GM20000 (cell line): Measurements from ENCODE around the gene CASKIN2.

Experiments
- DNase-seq: peaks from one replicate; pipeline ENCODE4 v3.0.0; 2012; ENCODE audit warnings: low spot score
- TF ChIP-seq, protein P1 (sequence below): IDR thresholded peaks from 2 replicates; pipeline ENCODE4 v1.5.1; 2012; ENCODE audit warnings: mild to moderate bottlenecking, control low read depth; ENCODE audit errors: extremely low read depth, missing control alignments

CASKIN2 gene

DNA sequence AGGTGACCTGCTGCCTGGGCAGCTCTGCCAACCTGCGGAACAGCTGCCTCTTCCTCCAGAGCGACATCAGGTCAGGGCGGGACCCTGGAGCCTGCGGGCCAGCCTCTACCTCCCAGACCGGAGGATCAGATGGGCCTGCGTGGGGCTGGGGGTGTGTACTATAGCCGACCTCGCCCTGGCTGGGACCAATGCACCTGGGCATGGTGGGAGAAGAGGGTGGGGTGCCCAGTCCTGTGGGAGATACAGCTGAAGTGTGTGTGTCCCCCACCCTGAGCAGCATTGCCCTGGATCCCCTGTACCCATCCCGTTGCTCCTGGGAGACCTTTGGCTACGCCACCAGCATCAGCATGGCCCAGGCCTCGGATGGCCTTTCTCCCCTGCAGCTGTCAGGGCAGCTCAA, 19.3 kb downstream of the CASKIN2 start:
- DNase-seq: no peak
- TF ChIP-seq, protein P1, sequence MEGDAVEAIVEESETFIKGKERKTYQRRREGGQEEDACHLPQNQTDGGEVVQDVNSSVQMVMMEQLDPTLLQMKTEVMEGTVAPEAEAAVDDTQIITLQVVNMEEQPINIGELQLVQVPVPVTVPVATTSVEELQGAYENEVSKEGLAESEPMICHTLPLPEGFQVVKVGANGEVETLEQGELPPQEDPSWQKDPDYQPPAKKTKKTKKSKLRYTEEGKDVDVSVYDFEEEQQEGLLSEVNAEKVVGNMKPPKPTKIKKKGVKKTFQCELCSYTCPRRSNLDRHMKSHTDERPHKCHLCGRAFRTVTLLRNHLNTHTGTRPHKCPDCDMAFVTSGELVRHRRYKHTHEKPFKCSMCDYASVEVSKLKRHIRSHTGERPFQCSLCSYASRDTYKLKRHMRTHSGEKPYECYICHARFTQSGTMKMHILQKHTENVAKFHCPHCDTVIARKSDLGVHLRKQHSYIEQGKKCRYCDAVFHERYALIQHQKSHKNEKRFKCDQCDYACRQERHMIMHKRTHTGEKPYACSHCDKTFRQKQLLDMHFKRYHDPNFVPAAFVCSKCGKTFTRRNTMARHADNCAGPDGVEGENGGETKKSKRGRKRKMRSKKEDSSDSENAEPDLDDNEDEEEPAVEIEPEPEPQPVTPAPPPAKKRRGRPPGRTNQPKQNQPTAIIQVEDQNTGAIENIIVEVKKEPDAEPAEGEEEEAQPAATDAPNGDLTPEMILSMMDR: no peak

DNA sequence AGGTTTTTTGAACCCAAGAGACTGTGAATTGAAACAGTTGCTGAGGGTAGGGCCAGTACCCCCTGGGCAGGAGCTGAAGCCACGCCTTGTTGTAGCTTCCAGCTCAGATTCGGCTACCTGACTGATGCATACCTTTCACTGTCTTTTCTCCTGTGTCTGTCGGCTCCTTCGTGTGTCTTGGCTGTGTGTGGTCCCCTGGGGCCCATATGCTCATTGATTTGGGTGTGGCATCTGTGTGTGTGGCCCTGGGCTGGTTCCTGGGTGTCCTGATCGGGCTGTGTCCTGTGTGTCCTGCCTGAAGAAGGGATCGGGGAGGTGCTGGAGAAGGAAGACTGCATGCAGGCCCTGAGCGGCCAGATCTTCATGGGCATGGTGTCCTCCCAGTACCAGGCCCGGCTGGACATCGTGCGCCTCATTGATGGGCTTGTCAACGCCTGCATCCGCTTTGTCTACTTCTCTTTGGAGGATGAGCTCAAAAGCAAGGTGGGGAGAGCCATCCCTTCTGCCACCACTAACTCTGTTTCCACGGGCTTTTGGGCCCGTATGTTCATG, 20.9 kb downstream of the CASKIN2 start:
- no peak for DNase-seq
- TF ChIP-seq, protein P1: no peak

DNA sequence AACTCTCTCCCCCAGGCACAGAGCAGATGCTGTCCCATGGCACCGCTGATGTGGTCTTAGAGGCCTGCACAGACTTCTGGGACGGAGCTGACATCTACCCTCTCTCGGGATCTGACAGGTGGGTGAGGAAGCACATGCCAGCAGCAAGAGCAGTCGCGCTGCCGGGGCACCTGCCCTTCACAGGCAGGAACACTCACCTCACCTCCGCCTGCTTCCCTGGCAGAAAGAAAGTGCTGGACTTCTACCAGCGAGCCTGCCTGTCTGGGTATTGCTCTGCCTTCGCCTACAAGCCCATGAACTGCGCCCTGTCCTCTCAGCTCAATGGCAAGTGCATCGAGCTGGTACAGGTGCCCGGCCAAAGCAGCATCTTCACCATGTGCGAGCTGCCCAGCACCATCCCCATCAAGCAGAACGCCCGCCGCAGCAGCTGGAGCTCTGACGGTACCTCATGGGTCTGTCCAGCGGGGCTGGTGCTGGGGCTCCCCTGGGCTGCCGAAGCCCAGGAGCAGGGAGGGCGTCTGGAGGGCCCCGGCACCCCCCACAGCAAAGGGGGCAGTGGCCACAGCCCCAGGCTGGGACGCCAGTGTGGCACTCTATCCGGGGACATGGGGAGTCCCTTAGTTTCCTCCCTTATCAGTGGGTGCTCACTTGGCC, 21.7 kb downstream of the CASKIN2 start:
- no peak for DNase-seq
- TF ChIP-seq, protein P1: no peak

DNA sequence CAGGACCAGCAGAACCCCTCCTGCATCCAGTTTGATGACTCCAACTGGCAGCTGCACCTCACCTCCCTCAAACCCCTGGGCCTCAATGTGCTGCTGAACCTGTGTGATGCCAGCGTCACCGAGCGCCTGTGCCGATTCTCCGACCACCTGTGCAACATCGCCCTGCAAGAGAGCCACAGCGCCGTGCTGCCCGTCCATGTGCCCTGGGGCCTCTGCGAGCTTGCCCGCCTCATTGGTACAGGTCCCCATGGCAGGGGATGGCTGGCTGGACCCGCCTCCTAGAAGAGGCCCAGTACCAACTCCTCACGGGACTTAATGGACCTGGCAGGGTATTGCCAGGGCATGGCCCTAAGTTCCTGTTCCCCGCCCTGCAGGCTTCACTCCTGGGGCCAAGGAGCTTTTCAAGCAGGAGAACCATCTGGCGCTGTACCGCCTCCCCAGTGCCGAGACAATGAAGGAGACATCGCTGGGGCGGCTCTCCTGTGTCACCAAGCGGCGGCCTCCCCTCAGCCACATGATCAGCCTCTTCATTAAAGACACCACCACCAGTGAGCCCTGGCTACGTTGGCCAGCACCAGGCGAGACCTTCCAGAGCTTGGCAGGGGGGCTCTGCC, 22.7 kb downstream of the CASKIN2 start:
- DNase-seq: no peak
- TF ChIP-seq, protein P1: no peak

DNA sequence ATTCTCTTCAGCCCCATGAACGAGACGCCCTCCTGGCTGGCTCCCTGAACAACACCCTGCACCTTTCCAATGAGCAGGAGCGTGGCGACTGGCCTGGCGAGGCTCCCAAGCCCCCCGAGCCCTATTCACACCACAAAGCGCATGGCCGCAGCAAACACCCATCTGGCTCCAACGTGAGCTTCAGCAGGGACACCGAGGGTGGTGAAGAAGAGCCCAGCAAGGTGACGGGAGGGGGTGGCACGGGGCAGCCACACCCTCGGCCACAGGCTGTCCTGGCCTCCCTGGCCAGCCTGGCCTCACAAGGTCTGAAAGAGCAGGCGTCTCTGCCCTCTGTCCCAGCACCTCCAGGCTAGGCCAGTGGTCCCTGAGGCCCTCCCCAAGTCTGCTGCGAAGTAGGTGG, 23.7 kb downstream of the CASKIN2 start:
- no peak for DNase-seq
- TF ChIP-seq, protein P1: no peak

DNA sequence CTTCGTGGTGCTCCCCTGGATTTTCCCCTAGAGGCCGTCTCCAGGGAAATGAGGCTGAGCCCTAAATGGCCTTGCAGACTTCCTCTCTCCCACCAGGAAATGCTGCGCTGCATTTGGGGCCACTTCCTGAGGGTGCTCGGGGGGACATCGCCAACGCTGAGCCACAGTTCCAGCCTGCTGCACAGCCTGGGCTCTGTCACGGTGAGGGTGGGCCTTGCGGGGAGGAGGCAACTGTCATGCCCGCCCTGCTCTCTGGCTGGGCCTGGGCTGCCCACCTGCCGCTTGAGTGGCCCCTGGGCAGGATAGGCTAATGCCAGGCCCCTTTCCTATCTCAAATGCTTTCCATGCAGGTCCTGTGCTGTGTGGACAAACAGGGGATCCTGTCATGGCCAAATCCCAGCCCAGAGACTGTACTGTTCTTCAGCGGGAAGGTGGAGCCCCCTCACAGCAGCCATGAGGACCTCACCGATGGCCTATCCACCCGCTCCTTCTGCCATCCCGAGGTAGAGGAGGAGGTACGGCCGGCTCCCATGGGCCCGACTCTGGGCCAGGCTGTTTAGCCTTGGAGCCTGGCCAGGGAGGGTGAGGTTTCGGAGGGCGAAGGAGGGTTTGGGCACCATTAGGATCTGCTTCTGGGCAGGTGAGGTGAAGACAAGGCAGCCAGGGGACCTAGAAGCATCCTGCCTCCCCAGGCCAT, 24.2 kb downstream of the CASKIN2 start:
- DNase-seq: no peak
- TF ChIP-seq, protein P1: no peak

DNA sequence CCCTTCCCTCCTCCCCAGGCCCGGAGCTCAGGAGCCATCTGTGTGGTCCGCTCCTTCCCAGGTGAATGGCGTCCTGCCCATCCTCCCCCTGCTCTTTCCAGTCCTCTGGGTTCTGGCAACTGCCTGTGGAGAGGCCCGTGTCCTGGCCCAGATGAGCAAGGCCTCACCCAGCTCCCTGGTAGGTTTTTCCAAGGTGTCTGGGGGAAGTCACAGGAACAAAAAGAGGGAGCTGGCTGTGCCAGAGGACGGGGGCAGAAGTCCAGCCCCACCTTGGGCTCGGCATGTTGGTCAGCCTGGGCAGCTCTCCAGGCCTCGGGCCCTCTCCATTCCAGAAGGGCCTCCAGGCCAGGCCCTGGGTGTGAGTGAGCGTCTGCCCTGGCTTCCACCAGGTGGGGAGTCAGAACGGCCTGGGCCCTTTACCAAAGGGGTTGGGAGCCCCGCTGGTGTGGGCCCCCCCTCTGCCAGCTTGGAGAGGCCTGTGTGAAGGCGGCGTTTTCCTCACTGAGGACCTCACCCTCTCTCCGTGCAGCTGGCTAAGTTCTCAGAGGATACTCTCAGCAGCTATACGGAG, 25.1 kb downstream of the CASKIN2 start:
- TF ChIP-seq, protein P1: no peak
- DNase-seq: no peak
